IMR-90 (cell line): ENCODE data around the gene TMEM161A. TPM values are rescaled to one million over a fixed set of nuclear protein-coding genes. Genes with fewer than 3 reads are reported as not detected.

ENCODE experiments used
- ATAC-seq: fragments of 200-7000 bp; cut with Tn5 transposase; 2 replicates; pipeline ENCODE4 v1.9.1; 2020; ENCODE audit warnings: low read depth, mild to moderate bottlenecking, moderate library complexity
- BruUV-seq: library from RNA; stranded (reverse); fragments of 400-500 nt; replicated peaks from 2 replicates; lab custom pipeline; 2021; lab: Mats Ljungman, UMichigan
- CTCF ChIA-PET: fragments of 300-600 bp; formaldehyde crosslinking; extraction: SDS; loops from one replicate; lab custom pipeline; 2021; ENCODE audit warnings: antibody characterized with exemption; lab: Yijun Ruan, JAX
- POLR2A ChIA-PET: fragments of 300-600 bp; sonication (Branson Sonifier 250); formaldehyde crosslinking; loops from one replicate; lab custom pipeline; 2022; ENCODE audit warnings: antibody characterized with exemption; ENCODE audit not compliant: unreplicated experiment; lab: Charles Lee
- DNase-seq: peaks from one replicate; pipeline ENCODE4 v3.0.0; 2013
- H2AFZ ChIP-seq: replicated peaks from 2 replicates; pipeline ENCODE3; 2013; ENCODE audit warnings: low read length, mild to moderate bottlenecking; ENCODE audit not compliant: poor library complexity
- H2AK5ac ChIP-seq: 2 replicates; pipeline ENCODE4 v1.6.1; 2013; ENCODE audit warnings: low read depth, low read length, inconsistent platforms
- H2AK9ac ChIP-seq: replicated peaks from 2 replicates; pipeline ENCODE3; 2013; ENCODE audit warnings: mild to moderate bottlenecking, low read depth, low read length, moderate library complexity; ENCODE audit not compliant: poor library complexity
- H2BK120ac ChIP-seq: 2 replicates; pipeline ENCODE4 v1.6.1; 2013; ENCODE audit warnings: low read depth, low read length, inconsistent platforms
- H2BK15ac ChIP-seq: 3 replicates; pipeline ENCODE4 v1.6.1; 2013; ENCODE audit warnings: low read depth, low read length, inconsistent platforms
- H2BK20ac ChIP-seq: 2 replicates; pipeline ENCODE4 v1.6.1; 2013; ENCODE audit warnings: low read depth, mild to moderate bottlenecking, inconsistent platforms, low read length, moderate library complexity
- H2BK5ac ChIP-seq: 2 replicates; pipeline ENCODE4 v1.6.1; 2013; ENCODE audit warnings: mild to moderate bottlenecking, low read depth, low read length, inconsistent platforms; ENCODE audit not compliant: poor library complexity, severe bottlenecking
- H3K14ac ChIP-seq: replicated peaks from 2 replicates; pipeline ENCODE4 v1.6.1; 2013; ENCODE audit warnings: low read depth, low read length, inconsistent platforms
- H3K18ac ChIP-seq: 2 replicates; pipeline ENCODE4 v1.6.1; 2013; ENCODE audit warnings: low read depth, low read length, control low read depth
- H3K23ac ChIP-seq: 2 replicates; pipeline ENCODE4 v1.6.1; 2013; ENCODE audit warnings: low read depth, low read length, inconsistent platforms
- H3K27ac ChIP-seq: 2 replicates; pipeline ENCODE4 v1.5.1; 2013; ENCODE audit warnings: mild to moderate bottlenecking, control low read depth, low read length; ENCODE audit not compliant: insufficient read depth
- H3K27me3 ChIP-seq: 2 replicates; pipeline ENCODE4 v1.6.1; 2013; ENCODE audit warnings: low read length; ENCODE audit not compliant: control insufficient read depth, insufficient read depth
- H3K36me3 ChIP-seq: 2 replicates; pipeline ENCODE4 v1.6.1; 2013; ENCODE audit warnings: low read length, mixed read lengths; ENCODE audit not compliant: control insufficient read depth, insufficient read depth
- H3K4ac ChIP-seq: 2 replicates; pipeline ENCODE4 v1.6.1; 2013; ENCODE audit warnings: low read depth, low read length, inconsistent platforms
- H3K4me1 ChIP-seq: 2 replicates; pipeline ENCODE4 v1.6.1; 2013; ENCODE audit warnings: low read length, mixed read lengths; ENCODE audit not compliant: control insufficient read depth, insufficient read depth
- H3K4me2 ChIP-seq: 2 replicates; pipeline ENCODE4 v1.6.1; 2013; ENCODE audit warnings: low read depth, mild to moderate bottlenecking, control low read depth, low read length, moderate library complexity
- H3K4me3 ChIP-seq: 2 replicates; pipeline ENCODE4 v1.5.1; 2013; ENCODE audit warnings: low read depth, mild to moderate bottlenecking, control low read depth, low read length, moderate library complexity; ENCODE audit not compliant: insufficient read depth
- H3K56ac ChIP-seq: 2 replicates; pipeline ENCODE4 v1.6.1; 2013; ENCODE audit warnings: low read length, inconsistent platforms; ENCODE audit not compliant: insufficient read depth; ENCODE audit errors: extremely low read depth
- H3K79me1 ChIP-seq, 2 experiments: 2 replicates each; pipeline ENCODE4 v1.6.1; 2013; ENCODE audit warnings: low read length in 2 of 2, inconsistent platforms in 1 of 2, low read depth in 1 of 2
- H3K9ac ChIP-seq: 2 replicates; pipeline ENCODE4 v1.6.1; 2013; ENCODE audit warnings: low read depth, low read length, control low read depth
- H3K9me1 ChIP-seq: 2 replicates; pipeline ENCODE4 v1.6.1; 2013; ENCODE audit warnings: low read length, inconsistent platforms; ENCODE audit not compliant: insufficient read depth
- H3K9me3 ChIP-seq: 2 replicates; pipeline ENCODE4 v1.6.1; 2013; ENCODE audit warnings: low read length; ENCODE audit not compliant: control insufficient read depth, insufficient read depth
- H4K20me1 ChIP-seq: 2 replicates; pipeline ENCODE4 v1.6.1; 2013; ENCODE audit warnings: low read length, inconsistent platforms; ENCODE audit not compliant: insufficient read depth
- H4K5ac ChIP-seq: 2 replicates; pipeline ENCODE4 v1.6.1; 2013; ENCODE audit warnings: mild to moderate bottlenecking, low read depth, low read length, control low read depth
- H4K8ac ChIP-seq, 2 experiments: 2 replicates each; pipeline ENCODE4 v1.6.1; 2013; ENCODE audit warnings: low read depth in 2 of 2, low read length in 2 of 2, control low read depth in 1 of 2, inconsistent platforms in 1 of 2
- H4K91ac ChIP-seq: 2 replicates; pipeline ENCODE4 v1.6.1; 2013; ENCODE audit warnings: low read depth, low read length, inconsistent platforms; ENCODE audit not compliant: insufficient read depth
- CEBPB ChIP-seq: IDR thresholded peaks from 2 replicates; pipeline ENCODE4 v1.6.1; 2012; ENCODE audit warnings: low read depth, low read length, improper control_type of control experiment
- RCOR1 ChIP-seq: IDR thresholded peaks from 2 replicates; pipeline ENCODE4 v1.6.1; 2012; ENCODE audit warnings: mild to moderate bottlenecking, low read length, improper control_type of control experiment; ENCODE audit not compliant: insufficient replicate concordance
- SMC3 ChIP-seq: fragments of 150-350 bp; IDR thresholded peaks from 2 replicates; pipeline ENCODE4 v1.6.1; 2016; ENCODE audit warnings: low read depth, mild to moderate bottlenecking, antibody characterized with exemption, low read length, moderate library complexity
- WGBS, 2 experiments: methylation state at CpG; one replicate each; pipeline versions ENCODE4 v1.1.5 to v1.1.7; 2013; ENCODE audit warnings: missing lambda C conversion rate in 2 of 2; ENCODE audit not compliant: insufficient read length in 1 of 2; ENCODE audit errors: extremely low coverage in 2 of 2; 5-methylcytosine and 5-hydroxymethylcytosine counted together
- dilution Hi-C: fragments of 300-500 bp; cut with HindIII; formaldehyde crosslinking; loops from one replicate; pipeline ENCODE4 v1.14.3; 2018; ENCODE audit warnings: low sequenced_read_pairs; ENCODE audit not compliant: unreplicated experiment
- in situ Hi-C: fragments of 300-500 bp; cut with MboI; formaldehyde crosslinking; loops from 3 replicates; pipeline ENCODE4 v1.14.3; 2019; ENCODE audit warnings: low sequenced_read_pairs, inconsistent platforms, mixed read lengths
- intact Hi-C: fragments of 100-400 bp; cut with micrococcal nuclease; formaldehyde crosslinking; loops from 2 replicates; pipeline ENCODE4 v1.10.0; 2022
- polyA plus RNA-seq, 3 experiments: library from polyadenylated mRNA; depleted of rRNA; stranded (reverse); fragments of >200 nt; gene quantifications; 2 replicates each; pipeline ENCODE4 v1.2.3, GENCODE V29; 2012; ENCODE audit warnings: low replicate concordance in 1 of 3
- total RNA-seq: library from RNA; depleted of rRNA; stranded (reverse); fragments of >200 nt; gene quantifications from 2 replicates; pipeline ENCODE4 v1.2.3, GENCODE V29; 2012

TMEM161A gene
- total and polyA plus RNA-seq, 2 of the 4 experiments (the other 2 are of a cell fraction), result 11.1 to 34.8 TPM

DNA sequence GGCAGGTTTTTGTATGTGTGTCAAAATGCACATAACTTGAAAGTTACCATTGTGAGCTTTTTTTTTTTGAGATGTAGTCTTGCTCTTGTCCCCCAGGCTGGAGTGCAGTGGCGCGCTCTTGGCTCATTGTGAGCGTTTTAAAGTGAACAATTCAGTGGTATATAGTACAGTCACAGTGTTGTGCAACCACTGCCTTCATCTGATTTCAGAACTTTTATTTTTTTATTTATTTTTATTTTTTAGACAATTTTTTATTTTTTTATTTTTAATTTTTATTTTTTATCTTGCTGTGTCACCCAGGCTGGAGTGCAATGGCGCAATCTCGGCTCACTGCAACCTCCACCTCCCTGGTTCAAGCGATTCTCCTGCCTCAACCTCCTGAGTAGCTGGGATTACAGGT is 59.5 kb downstream of the TMEM161A start:
- CTCF ChIA-PET, result interaction anchor here (0.6 kb wide), 1 partner anchor 44 kb away, joined by 3 read pairs; no protein-coding TSS in a partner anchor
- POLR2A ChIA-PET, result no interaction called here
- H3K36me3 ChIP-seq, result peaks cover 2% of the 10 kb centered on the region
- no peak for DNase-seq
- H3K56ac ChIP-seq, result no peak overlapping the region
- in situ Hi-C loops (no loop called here), dilution Hi-C loops (no loop called here), intact Hi-C loops (no loop called here)
- H3K9ac ChIP-seq, result no peak overlapping the region
- no peaks in the 10 kb centered on the region for H3K4me1 ChIP-seq
- no peak overlapping the region for H3K4ac ChIP-seq
- no peak overlapping the region for H4K8ac ChIP-seq
- no peak overlapping the region for H2AFZ ChIP-seq
- no peak overlapping the region for H3K18ac ChIP-seq
- peak; percentile 61 for TF ChIP-seq CEBPB
- TF ChIP-seq RCOR1, result no peak
- no peak for TF ChIP-seq SMC3
- H3K27ac ChIP-seq, result no peak overlapping the region
- H2BK5ac ChIP-seq, result no peak overlapping the region
- no peak overlapping the region for H3K23ac ChIP-seq
- H3K9me1 ChIP-seq, result peaks cover 5% of the 10 kb centered on the region; the same call in 1 of the 2 replicates
- H3K27me3 ChIP-seq, result no peaks in the 10 kb centered on the region
- H2BK120ac ChIP-seq, result no peak overlapping the region
- H2AK5ac ChIP-seq, result no peak overlapping the region
- no peak overlapping the region for H3K4me3 ChIP-seq
- no TSS peak for BruUV-seq
- no peak overlapping the region for H4K91ac ChIP-seq
- H4K20me1 ChIP-seq, result 0 out of 2 replicates have a peak, but pooled peaks cover 4% of the 10 kb centered on the region
- WGBS, 2 experiments, result no CpG with 5 or more reads among the region's 6 CpGs
- H3K9me3 ChIP-seq, result no peaks in the 10 kb centered on the region
- ATAC-seq, result no peak
- H3K14ac ChIP-seq, result no peak overlapping the region
- H3K79me1 ChIP-seq, result peaks cover 3% of the 10 kb centered on the region in 2 experiments; a peak in 2 of 4 replicates
- H2BK15ac ChIP-seq, result no peak overlapping the region
- no peak overlapping the region for H4K5ac ChIP-seq
- no peak overlapping the region for H2BK20ac ChIP-seq
- no peak overlapping the region for H3K4me2 ChIP-seq
- H2AK9ac ChIP-seq, result no peak overlapping the region
